HCT116 (cell line): ENCODE results near the gene HCN2. TPM values are rescaled to one million over a fixed set of nuclear protein-coding genes. Genes with fewer than 3 reads are reported as not detected.

Experiments used
- ATAC-seq: fragments of 200-7000 bp; cut with Tn5 transposase; 2 replicates; pipeline ENCODE4 v1.9.1; 2020; ENCODE audit warnings: mild to moderate bottlenecking, moderate library complexity
- BruUV-seq: library from RNA; stranded (reverse); fragments of 400-500 nt; replicated peaks from 2 replicates; lab custom pipeline; 2021; lab: Mats Ljungman, UMichigan
- CTCF ChIA-PET: fragments of 300-600 bp; sonication (Branson Sonifier 250); formaldehyde crosslinking; loops from one replicate; lab custom pipeline; 2021; ENCODE audit warnings: antibody characterized with exemption; lab: Charles Lee
- POLR2A ChIA-PET: fragments of 300-600, 350-600 bp; sonication (Branson Sonifier 250); formaldehyde crosslinking; loops from one replicate; lab custom pipeline; 2021; ENCODE audit warnings: antibody characterized with exemption; lab: Charles Lee
- RAD21 ChIA-PET, 2 experiments: fragments of 300-600 bp; sonication (Branson Sonifier 250); formaldehyde crosslinking; loops; one replicate each; lab custom pipeline; 2023; ENCODE audit warnings: low total read pairs in 2 of 2; ENCODE audit not compliant: uncharacterized antibody in 2 of 2, unreplicated experiment in 2 of 2, low non-redundant PET in 1 of 2; lab: Charles Lee
- DNase-seq: peaks from one replicate; pipeline ENCODE4 v3.0.0-alpha.2; 2010; ENCODE audit warnings: low read depth, low spot score
- H2AFZ ChIP-seq: fragments of 200-600 bp; shearing (Covaris generic), sonication (generic); 2 replicates; pipeline ENCODE4 v1.6.1; 2017; ENCODE audit warnings: low read depth, mixed run types, mixed read lengths, antibody characterized with exemption, low read length; ENCODE audit not compliant: poor library complexity, severe bottlenecking
- H3K27ac ChIP-seq: 2 replicates; pipeline ENCODE4 v1.5.1; 2012; ENCODE audit warnings: low read depth, low read length
- H3K27me3 ChIP-seq: fragments of 200-600 bp; sonication (generic); 2 replicates; pipeline ENCODE4 v1.6.1; 2016; ENCODE audit warnings: mixed run types, low read length, mixed read lengths; ENCODE audit not compliant: insufficient read depth
- H3K36me3 ChIP-seq, 2 experiments: fragments of 200-500 bp in 1 of 2; fragments of 200-600 bp in 1 of 2; sonication (Bioruptor generic) in 1 of 2; sonication (generic) in 1 of 2; 2 replicates each; pipeline versions ENCODE4 v1.5.1 to v1.6.1; 2014 to 2016; ENCODE audit warnings: low read length in 2 of 2, inconsistent platforms in 1 of 2, mixed read lengths in 1 of 2, mixed run types in 1 of 2; ENCODE audit not compliant: insufficient read depth in 2 of 2, control insufficient read depth in 1 of 2
- H3K4me1 ChIP-seq, 2 experiments: fragments of 200-600 bp in 1 of 2; sonication (generic) in 1 of 2; 2 replicates each; pipeline versions ENCODE4 v1.5.1 to v1.6.1; 2012 to 2017; ENCODE audit warnings: low read length in 2 of 2, inconsistent platforms in 1 of 2, mild to moderate bottlenecking in 1 of 2, mixed read lengths in 1 of 2, mixed run types in 1 of 2, moderate library complexity in 1 of 2; ENCODE audit not compliant: insufficient read depth in 2 of 2, control insufficient read depth in 1 of 2
- H3K4me2 ChIP-seq: fragments of 200-600 bp; sonication (generic); 2 replicates; pipeline ENCODE4 v1.6.1; 2017; ENCODE audit warnings: mixed run types, low read length, mixed read lengths
- H3K4me3 ChIP-seq, 2 experiments: fragments of 200-600 bp in 1 of 2; sonication (generic) in 1 of 2; replicated peaks in 1 of 2; 2 replicates each; pipeline ENCODE4 v1.5.1; 2011 to 2016; ENCODE audit warnings: low read length in 2 of 2, control low read depth in 1 of 2, low read depth in 1 of 2, mild to moderate bottlenecking in 1 of 2, mixed read lengths in 1 of 2, mixed run types in 1 of 2
- H3K79me2 ChIP-seq: fragments of 200-600 bp; sonication (generic); 2 replicates; pipeline ENCODE4 v1.6.1; 2017; ENCODE audit warnings: mild to moderate bottlenecking, mixed run types, low read length, moderate library complexity, mixed read lengths; ENCODE audit not compliant: insufficient read depth
- H3K9ac ChIP-seq: fragments of 200-600 bp; sonication (generic); 2 replicates; pipeline ENCODE4 v1.6.1; 2016; ENCODE audit warnings: low read length, mixed read lengths
- H3K9me2 ChIP-seq: fragments of 200-600 bp; sonication (generic), shearing (Covaris generic); 2 replicates; pipeline ENCODE4 v1.6.1; 2017; ENCODE audit warnings: mixed run types, mild to moderate bottlenecking, moderate library complexity; ENCODE audit not compliant: insufficient read depth
- H3K9me3 ChIP-seq, 2 experiments: fragments of 200-500 bp in 1 of 2; fragments of 200-600 bp in 1 of 2; sonication (Bioruptor generic) in 1 of 2; sonication (generic) in 1 of 2; 2 replicates each; pipeline ENCODE4 v1.6.1; 2014 to 2017; ENCODE audit warnings: low read length in 2 of 2, mixed read lengths in 2 of 2, inconsistent platforms in 1 of 2, low read depth in 1 of 2, mild to moderate bottlenecking in 1 of 2, mixed run types in 1 of 2, moderate library complexity in 1 of 2; ENCODE audit not compliant: control insufficient read depth in 1 of 2, insufficient read depth in 1 of 2
- H4K20me1 ChIP-seq: fragments of 200-600 bp; sonication (generic), shearing (Covaris generic); 2 replicates; pipeline ENCODE4 v1.6.1; 2017; ENCODE audit warnings: mixed run types, mild to moderate bottlenecking, moderate library complexity; ENCODE audit not compliant: insufficient read depth
- CBX3 ChIP-seq: IDR thresholded peaks from 2 replicates; pipeline ENCODE4 v1.6.1; 2012; ENCODE audit warnings: low read depth
- ELF1 ChIP-seq: IDR thresholded peaks from 2 replicates; pipeline ENCODE4 v1.6.1; 2012; ENCODE audit warnings: low read depth, borderline replicate concordance
- EZH2phosphoT487 ChIP-seq: fragments of 200-600 bp; IDR thresholded peaks from 2 replicates; pipeline ENCODE4 v1.6.1; 2018; ENCODE audit warnings: antibody characterized with exemption, borderline replicate concordance
- FOSL1 ChIP-seq: IDR thresholded peaks from 2 replicates; pipeline ENCODE4 v1.6.1; 2012; ENCODE audit warnings: low read depth
- POLR2A ChIP-seq: IDR thresholded peaks from 2 replicates; pipeline ENCODE4 v1.7.0; 2011; ENCODE audit warnings: borderline replicate concordance; ENCODE audit not compliant: insufficient read depth, insufficient read length; ENCODE audit errors: extremely low read depth
- RAD21 ChIP-seq: IDR thresholded peaks from 2 replicates; pipeline ENCODE4 v1.6.1; 2012; ENCODE audit warnings: low read depth, mild to moderate bottlenecking
- SIN3A ChIP-seq: IDR thresholded peaks from 2 replicates; pipeline ENCODE4 v1.6.1; 2012; ENCODE audit warnings: low read depth
- SP1 ChIP-seq: IDR thresholded peaks from 2 replicates; pipeline ENCODE4 v1.6.1; 2012; ENCODE audit warnings: low read depth
- SRF ChIP-seq: IDR thresholded peaks from 2 replicates; pipeline ENCODE4 v1.6.1; 2012; ENCODE audit warnings: low read depth
- TCF7L2 ChIP-seq: IDR thresholded peaks from 2 replicates; pipeline ENCODE4 v1.7.0; 2011; ENCODE audit warnings: borderline replicate concordance, inconsistent platforms; ENCODE audit not compliant: insufficient read depth, insufficient read length; ENCODE audit errors: extremely low read depth
- ZNF274 ChIP-seq: fragments of 200-500 bp; sonication (Bioruptor generic); IDR thresholded peaks from 2 replicates; pipeline ENCODE4 v1.6.1; 2014; ENCODE audit warnings: mild to moderate bottlenecking, low read depth, low read length, inconsistent platforms
- intact Hi-C: fragments of 100-400 bp; cut with micrococcal nuclease; formaldehyde crosslinking; loops from 2 replicates; pipeline ENCODE4 v1.10.0; 2022
- total RNA-seq: library from RNA; stranded (reverse); gene quantifications from one replicate; pipeline ENCODE4 v1.2.1, GENCODE V29; 2021; ENCODE audit not compliant: unreplicated experiment
- TF ChIP-seq, protein P1 (sequence below): IDR thresholded peaks from 2 replicates; pipeline ENCODE4 v1.6.1; 2012; ENCODE audit warnings: low read depth
- TF ChIP-seq, protein P2 (sequence below): IDR thresholded peaks from 2 replicates; pipeline ENCODE4 v1.6.1; 2011; ENCODE audit warnings: mild to moderate bottlenecking, low read length, moderate library complexity; ENCODE audit not compliant: insufficient replicate concordance; ENCODE audit errors: extremely low read depth
- TF ChIP-seq, protein P3 (sequence below): IDR thresholded peaks from 2 replicates; pipeline ENCODE4 v1.6.1; 2012

The HCN2 gene
- total RNA-seq, 1 experiment from 2014 or later = 2.4 TPM

DNA sequence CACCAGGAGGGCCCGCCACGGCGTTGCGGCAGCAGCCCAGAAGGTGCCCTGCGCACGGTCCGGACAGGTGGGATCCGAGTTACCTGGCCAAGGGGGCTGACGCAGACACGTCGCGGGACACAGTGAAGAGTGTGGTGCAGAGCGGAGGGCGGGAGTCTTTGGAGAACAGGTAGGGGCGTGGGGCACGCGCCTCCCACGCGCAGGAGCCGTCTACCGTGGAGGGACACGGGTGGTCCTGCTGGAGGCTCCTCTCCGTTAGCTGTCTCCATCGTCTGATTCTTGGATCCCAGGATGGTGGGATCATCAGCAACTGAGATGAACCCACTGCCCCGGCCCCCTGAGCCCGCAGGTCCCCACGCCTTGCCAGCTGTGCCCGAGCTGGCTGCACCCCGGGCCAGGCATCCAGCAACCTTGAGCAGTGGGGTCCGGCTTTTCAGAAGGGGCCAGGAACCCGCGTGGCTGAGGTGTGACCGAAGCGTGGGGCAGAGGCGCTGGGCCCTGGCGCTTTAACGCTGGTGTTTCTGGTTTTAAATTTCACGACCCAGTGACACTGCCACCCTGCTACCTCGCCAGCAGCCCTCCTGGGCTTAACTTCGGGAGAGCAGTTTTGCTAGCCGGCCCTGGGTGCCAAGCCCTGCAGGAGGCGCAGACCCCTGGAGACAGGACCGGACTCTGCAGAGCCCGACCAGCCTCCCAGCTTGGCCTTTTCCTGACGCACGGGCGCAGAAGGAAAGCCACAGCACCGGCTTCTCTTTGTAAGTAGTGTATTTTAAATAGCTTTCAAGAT is 57.3 kb downstream of the HCN2 start:
- DNase-seq = no peak
- no peak overlapping the region for H3K27ac ChIP-seq
- POLR2A ChIA-PET = no interaction called here
- no peak for TF ChIP-seq SIN3A
- no peak for TF ChIP-seq SP1
- TF ChIP-seq RAD21 = no peak
- TF ChIP-seq ZNF274 = no peak
- no peak for TF ChIP-seq FOSL1
- TF ChIP-seq, protein P1, sequence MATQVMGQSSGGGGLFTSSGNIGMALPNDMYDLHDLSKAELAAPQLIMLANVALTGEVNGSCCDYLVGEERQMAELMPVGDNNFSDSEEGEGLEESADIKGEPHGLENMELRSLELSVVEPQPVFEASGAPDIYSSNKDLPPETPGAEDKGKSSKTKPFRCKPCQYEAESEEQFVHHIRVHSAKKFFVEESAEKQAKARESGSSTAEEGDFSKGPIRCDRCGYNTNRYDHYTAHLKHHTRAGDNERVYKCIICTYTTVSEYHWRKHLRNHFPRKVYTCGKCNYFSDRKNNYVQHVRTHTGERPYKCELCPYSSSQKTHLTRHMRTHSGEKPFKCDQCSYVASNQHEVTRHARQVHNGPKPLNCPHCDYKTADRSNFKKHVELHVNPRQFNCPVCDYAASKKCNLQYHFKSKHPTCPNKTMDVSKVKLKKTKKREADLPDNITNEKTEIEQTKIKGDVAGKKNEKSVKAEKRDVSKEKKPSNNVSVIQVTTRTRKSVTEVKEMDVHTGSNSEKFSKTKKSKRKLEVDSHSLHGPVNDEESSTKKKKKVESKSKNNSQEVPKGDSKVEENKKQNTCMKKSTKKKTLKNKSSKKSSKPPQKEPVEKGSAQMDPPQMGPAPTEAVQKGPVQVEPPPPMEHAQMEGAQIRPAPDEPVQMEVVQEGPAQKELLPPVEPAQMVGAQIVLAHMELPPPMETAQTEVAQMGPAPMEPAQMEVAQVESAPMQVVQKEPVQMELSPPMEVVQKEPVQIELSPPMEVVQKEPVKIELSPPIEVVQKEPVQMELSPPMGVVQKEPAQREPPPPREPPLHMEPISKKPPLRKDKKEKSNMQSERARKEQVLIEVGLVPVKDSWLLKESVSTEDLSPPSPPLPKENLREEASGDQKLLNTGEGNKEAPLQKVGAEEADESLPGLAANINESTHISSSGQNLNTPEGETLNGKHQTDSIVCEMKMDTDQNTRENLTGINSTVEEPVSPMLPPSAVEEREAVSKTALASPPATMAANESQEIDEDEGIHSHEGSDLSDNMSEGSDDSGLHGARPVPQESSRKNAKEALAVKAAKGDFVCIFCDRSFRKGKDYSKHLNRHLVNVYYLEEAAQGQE = no peak
- TF ChIP-seq POLR2A = no peak
- no peak for TF ChIP-seq TCF7L2
- TF ChIP-seq, protein P2, sequence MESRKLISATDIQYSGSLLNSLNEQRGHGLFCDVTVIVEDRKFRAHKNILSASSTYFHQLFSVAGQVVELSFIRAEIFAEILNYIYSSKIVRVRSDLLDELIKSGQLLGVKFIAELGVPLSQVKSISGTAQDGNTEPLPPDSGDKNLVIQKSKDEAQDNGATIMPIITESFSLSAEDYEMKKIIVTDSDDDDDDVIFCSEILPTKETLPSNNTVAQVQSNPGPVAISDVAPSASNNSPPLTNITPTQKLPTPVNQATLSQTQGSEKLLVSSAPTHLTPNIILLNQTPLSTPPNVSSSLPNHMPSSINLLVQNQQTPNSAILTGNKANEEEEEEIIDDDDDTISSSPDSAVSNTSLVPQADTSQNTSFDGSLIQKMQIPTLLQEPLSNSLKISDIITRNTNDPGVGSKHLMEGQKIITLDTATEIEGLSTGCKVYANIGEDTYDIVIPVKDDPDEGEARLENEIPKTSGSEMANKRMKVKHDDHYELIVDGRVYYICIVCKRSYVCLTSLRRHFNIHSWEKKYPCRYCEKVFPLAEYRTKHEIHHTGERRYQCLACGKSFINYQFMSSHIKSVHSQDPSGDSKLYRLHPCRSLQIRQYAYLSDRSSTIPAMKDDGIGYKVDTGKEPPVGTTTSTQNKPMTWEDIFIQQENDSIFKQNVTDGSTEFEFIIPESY = no peak
- TF ChIP-seq SRF = no peak
- no peak for TF ChIP-seq EZH2phosphoT487
- no peak for TF ChIP-seq CBX3
- TF ChIP-seq, protein P3, sequence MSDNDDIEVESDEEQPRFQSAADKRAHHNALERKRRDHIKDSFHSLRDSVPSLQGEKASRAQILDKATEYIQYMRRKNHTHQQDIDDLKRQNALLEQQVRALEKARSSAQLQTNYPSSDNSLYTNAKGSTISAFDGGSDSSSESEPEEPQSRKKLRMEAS = no peak
- no peak for TF ChIP-seq ELF1
- TF ChIP-seq, all 23 proteins: peak for 0
- H3K9me2 ChIP-seq = no peaks in the 10 kb centered on the region
- H2AFZ ChIP-seq = no peak overlapping the region
- H3K79me2 ChIP-seq = peaks cover 21% of the 10 kb centered on the region
- RAD21 ChIA-PET = no interaction called here
- peaks cover 11 to 28% of the 10 kb centered on the region in 2 experiments; a peak in 3 of 4 replicates for H3K36me3 ChIP-seq
- H3K9me3 ChIP-seq = no peaks in the 10 kb centered on the region
- H3K4me1 ChIP-seq = no peaks in the 10 kb centered on the region
- BruUV-seq = no TSS peak
- CTCF ChIA-PET = no interaction called here
- intact Hi-C loops = no loop called here
- ATAC-seq = no peak
- no peak overlapping the region for H3K9ac ChIP-seq
- no peaks in the 10 kb centered on the region for H3K27me3 ChIP-seq
- H4K20me1 ChIP-seq = no peaks in the 10 kb centered on the region
- no peak overlapping the region for H3K4me3 ChIP-seq
- no peak overlapping the region for H3K4me2 ChIP-seq
